ENCODE results near the gene MSANTD7.
"Not testable (repeated sequence)": the region's sequence is repeated elsewhere in the genome, so short reads cannot be mapped to it uniquely, and the experiment has no call there.

MSANTD7 gene

GRCh38 chr10:14838582-14839304 lies 637 bp downstream of the MSANTD7 start:
- DNase-seq = peak; percentile 7 to 16

- no peak for DNase-seq
These were observed 1.2 kb downstream of the MSANTD7 start for GRCh38 chr10:14839305-14839695.

- no peak for DNase-seq
These were observed 2.1 kb downstream of the MSANTD7 start for GRCh38 chr10:14840178-14840577.

GRCh38 chr10:14843327-14843988 lies 5.4 kb downstream of the MSANTD7 start:
- no peak for DNase-seq

GRCh38 chr10:14844948-14845347 lies 6.8 kb downstream of the MSANTD7 start:
- DNase-seq = no peak

- DNase-seq = no peak
These were observed 14.1 kb downstream of the MSANTD7 start for GRCh38 chr10:14852236-14852635.

GRCh38 chr10:14855453-14855852 lies 17.3 kb downstream of the MSANTD7 start:
- no peak for DNase-seq

- no peak for DNase-seq
These were observed 20.3 kb downstream of the MSANTD7 start for GRCh38 chr10:14858338-14858960.

GRCh38 chr10:14859043-14859442 lies 20.9 kb downstream of the MSANTD7 start:
- DNase-seq = no peak

GRCh38 chr10:14859775-14860174 lies 21.7 kb downstream of the MSANTD7 start:
- no peak for DNase-seq

GRCh38 chr10:14860791-14861190 lies 22.7 kb downstream of the MSANTD7 start:
- no peak for DNase-seq

GRCh38 chr10:14864466-14864865 lies 26.4 kb downstream of the MSANTD7 start:
- DNase-seq = not testable (repeated sequence)

GRCh38 chr10:14864871-14865270 lies 26.8 kb downstream of the MSANTD7 start:
- DNase-seq = not testable (repeated sequence)

GRCh38 chr10:14873090-14873760 lies 35.1 kb downstream of the MSANTD7 start:
- no peak for DNase-seq

GRCh38 chr10:14875941-14876340 lies 37.8 kb downstream of the MSANTD7 start:
- DNase-seq = no peak

- no peak for DNase-seq
These were observed 38.7 kb downstream of the MSANTD7 start for GRCh38 chr10:14876764-14877163.

GRCh38 chr10:14878266-14879123 lies 40.4 kb downstream of the MSANTD7 start, which contains the start of gene SUV39H2:
TSS of gene SUV39H2 (plus strand) at chr10:14878866. CDS start at chr10:14878889, 23 bp downstream.
- peak; percentile 84 to 92 for DNase-seq

- peak; percentile 28 to 33 for DNase-seq
These were observed 41.2 kb downstream of the MSANTD7 start for GRCh38 chr10:14879124-14879927.

- DNase-seq = no peak
These were observed 41.8 kb downstream of the MSANTD7 start for GRCh38 chr10:14879928-14880193.

- DNase-seq = no peak
These were observed 42.1 kb downstream of the MSANTD7 start for GRCh38 chr10:14880229-14880628.

- no peak for DNase-seq
These were observed 46.0 kb downstream of the MSANTD7 start for GRCh38 chr10:14884082-14884481.

Measured in stimulated activated CD4-positive, alpha-beta T cell treated with anti-CD3 and anti-CD28 coated beads, Interleukin-2, amount 100 ng/mL, for 48 hours (primary cell).